KOPT-K1 (cell line): ENCODE data around the gene PPEF2.
"Not testable (repeated sequence)": the region's sequence is repeated elsewhere in the genome, so short reads cannot be mapped to it uniquely, and the experiment has no call there.

Source experiments
- H3K27ac ChIP-seq: fragments of 200-600 bp; sonication (generic); 2 replicates; pipeline ENCODE4 v1.5.1; 2016; ENCODE audit warnings: antibody characterized with exemption, mild to moderate bottlenecking, low read depth, low read length; ENCODE audit not compliant: poor library complexity, severe bottlenecking
- H3K36me3 ChIP-seq: fragments of 200-600 bp; sonication (generic); 2 replicates; pipeline ENCODE4 v1.5.1; 2017; ENCODE audit warnings: antibody characterized with exemption, mild to moderate bottlenecking, low read length, moderate library complexity; ENCODE audit not compliant: insufficient read depth
- H3K9me3 ChIP-seq: fragments of 200-600 bp; sonication (generic); 2 replicates; pipeline ENCODE4 v1.5.1; 2017; ENCODE audit warnings: antibody characterized with exemption, low read length, mild to moderate bottlenecking; ENCODE audit not compliant: insufficient read depth, poor library complexity, severe bottlenecking

Gene PPEF2

GRCh38 chr4:75869100-75869499, 33.2 kb downstream of the PPEF2 start:
- no peaks in the 10 kb centered on the region for H3K9me3 ChIP-seq
- H3K36me3 ChIP-seq: no peaks in the 10 kb centered on the region
- no peak overlapping the region for H3K27ac ChIP-seq

- Histone ChIP-seq H3K27ac (no peak overlapping the region), H3K9me3 (no peaks in the 10 kb centered on the region)
These were observed 35.1 kb downstream of the PPEF2 start for GRCh38 chr4:75867130-75867529.

GRCh38 chr4:75860606-75861005, 41.6 kb downstream of the PPEF2 start:
- H3K9me3 ChIP-seq: no peaks in the 10 kb centered on the region
- H3K36me3 ChIP-seq: no peaks in the 10 kb centered on the region
- no peak overlapping the region for H3K27ac ChIP-seq

More at GRCh38 chr4:75867130-75867529, 35.1 kb downstream of the PPEF2 start:
- H3K36me3 ChIP-seq: no peaks in the 10 kb centered on the region

- H3K36me3 ChIP-seq: no peaks in the 10 kb centered on the region
- no peak overlapping the region for H3K27ac ChIP-seq
- no peaks in the 10 kb centered on the region for H3K9me3 ChIP-seq
These were observed 43.5 kb downstream of the PPEF2 start for GRCh38 chr4:75858721-75859120.

GRCh38 chr4:75849461-75849860, 52.8 kb downstream of the PPEF2 start:
- H3K27ac ChIP-seq: no peak overlapping the region
- no peaks in the 10 kb centered on the region for H3K9me3 ChIP-seq
- no peaks in the 10 kb centered on the region for H3K36me3 ChIP-seq

GRCh38 chr4:75848891-75849290, 53.4 kb downstream of the PPEF2 start:
- Histone ChIP-seq H3K27ac (no peak overlapping the region), H3K36me3 (no peaks in the 10 kb centered on the region), H3K9me3 (no peaks in the 10 kb centered on the region)

- H3K9me3 ChIP-seq, H3K27ac ChIP-seq, H3K36me3 ChIP-seq: not testable (repeated sequence)
These were observed 54.0 kb downstream of the PPEF2 start for GRCh38 chr4:75848171-75848760.

GRCh38 chr4:75845992-75846391, 56.3 kb downstream of the PPEF2 start:
- H3K27ac ChIP-seq: no peak overlapping the region
- no peaks in the 10 kb centered on the region for H3K9me3 ChIP-seq
- H3K36me3 ChIP-seq: no peaks in the 10 kb centered on the region

- Histone ChIP-seq H3K36me3 (no peaks in the 10 kb centered on the region), H3K9me3 (no peaks in the 10 kb centered on the region), H3K27ac (no peak overlapping the region)
These were observed 58.0 kb downstream of the PPEF2 start for GRCh38 chr4:75844151-75844662.

- H3K27ac ChIP-seq: no peak overlapping the region
- H3K9me3 ChIP-seq: no peaks in the 10 kb centered on the region
These were observed 58.7 kb downstream of the PPEF2 start for GRCh38 chr4:75843596-75843995.

GRCh38 chr4:75841641-75842520, 60.4 kb downstream of the PPEF2 start:
- no peak overlapping the region for H3K27ac ChIP-seq
- no peaks in the 10 kb centered on the region for H3K9me3 ChIP-seq
- no peaks in the 10 kb centered on the region for H3K36me3 ChIP-seq

More at GRCh38 chr4:75843596-75843995, 58.7 kb downstream of the PPEF2 start:
- no peaks in the 10 kb centered on the region for H3K36me3 ChIP-seq

GRCh38 chr4:75834772-75835154, 67.5 kb downstream of the PPEF2 start:
- Histone ChIP-seq H3K27ac (no peak overlapping the region), H3K36me3 (no peaks in the 10 kb centered on the region), H3K9me3 (no peaks in the 10 kb centered on the region)

GRCh38 chr4:75834095-75834771, 68.0 kb downstream of the PPEF2 start:
- Histone ChIP-seq H3K27ac (no peak overlapping the region), H3K9me3 (no peaks in the 10 kb centered on the region), H3K36me3 (no peaks in the 10 kb centered on the region)

- no peaks in the 10 kb centered on the region for H3K36me3 ChIP-seq
- H3K9me3 ChIP-seq: no peaks in the 10 kb centered on the region
- no peak overlapping the region for H3K27ac ChIP-seq
These were observed 70.3 kb downstream of the PPEF2 start for GRCh38 chr4:75831856-75832405.

GRCh38 chr4:75830906-75831305, 71.3 kb downstream of the PPEF2 start:
- Histone ChIP-seq H3K9me3 (no peaks in the 10 kb centered on the region), H3K27ac (no peak overlapping the region), H3K36me3 (no peaks in the 10 kb centered on the region)
